HCT116 (cell line): ENCODE measurements around the gene NKX1-1.

ENCODE experiments used
- CBX3 ChIP-seq: IDR thresholded peaks from 2 replicates; pipeline ENCODE4 v1.6.1; 2012; ENCODE audit warnings: low read depth
- ELF1 ChIP-seq: IDR thresholded peaks from 2 replicates; pipeline ENCODE4 v1.6.1; 2012; ENCODE audit warnings: low read depth, borderline replicate concordance
- EZH2 ChIP-seq: fragments of 200-600 bp; sonication (generic); IDR thresholded peaks from 2 replicates; pipeline ENCODE4 v1.6.1; 2017; ENCODE audit warnings: antibody characterized with exemption, mixed run types
- EZH2phosphoT487 ChIP-seq: fragments of 200-600 bp; IDR thresholded peaks from 2 replicates; pipeline ENCODE4 v1.6.1; 2018; ENCODE audit warnings: antibody characterized with exemption, borderline replicate concordance
- POLR2A ChIP-seq: IDR thresholded peaks from 2 replicates; pipeline ENCODE4 v1.7.0; 2011; ENCODE audit warnings: borderline replicate concordance; ENCODE audit not compliant: insufficient read depth, insufficient read length; ENCODE audit errors: extremely low read depth
- POLR2AphosphoS5 ChIP-seq: IDR thresholded peaks from 2 replicates; pipeline ENCODE4 v1.6.1; 2011; ENCODE audit warnings: mild to moderate bottlenecking, low read depth, low read length, moderate library complexity
- RAD21 ChIP-seq: IDR thresholded peaks from 2 replicates; pipeline ENCODE4 v1.6.1; 2012; ENCODE audit warnings: low read depth, mild to moderate bottlenecking
- YY1 ChIP-seq: IDR thresholded peaks from 2 replicates; pipeline ENCODE4 v1.6.1; 2011; ENCODE audit warnings: low read length, low read depth, moderate library complexity, mild to moderate bottlenecking; ENCODE audit not compliant: insufficient replicate concordance; ENCODE audit errors: extremely low read depth
- TF ChIP-seq, protein P1 (sequence below), 3 experiments: fragments of 200-600 bp in 1 of 3; sonication (generic) in 1 of 3; IDR thresholded peaks in 2 of 3; conservative IDR thresholded peaks in 1 of 3; 2 replicates each; pipeline ENCODE4 v1.5.1; 2012 to 2017; ENCODE audit warnings: low read depth in 2 of 3, low read length in 2 of 3, antibody characterized with exemption in 1 of 3, borderline replicate concordance in 1 of 3, control low read depth in 1 of 3, mild to moderate bottlenecking in 1 of 3, mixed read lengths in 1 of 3, mixed run types in 1 of 3, moderate library complexity in 1 of 3; ENCODE audit not compliant: insufficient read depth in 1 of 3

DNA sequence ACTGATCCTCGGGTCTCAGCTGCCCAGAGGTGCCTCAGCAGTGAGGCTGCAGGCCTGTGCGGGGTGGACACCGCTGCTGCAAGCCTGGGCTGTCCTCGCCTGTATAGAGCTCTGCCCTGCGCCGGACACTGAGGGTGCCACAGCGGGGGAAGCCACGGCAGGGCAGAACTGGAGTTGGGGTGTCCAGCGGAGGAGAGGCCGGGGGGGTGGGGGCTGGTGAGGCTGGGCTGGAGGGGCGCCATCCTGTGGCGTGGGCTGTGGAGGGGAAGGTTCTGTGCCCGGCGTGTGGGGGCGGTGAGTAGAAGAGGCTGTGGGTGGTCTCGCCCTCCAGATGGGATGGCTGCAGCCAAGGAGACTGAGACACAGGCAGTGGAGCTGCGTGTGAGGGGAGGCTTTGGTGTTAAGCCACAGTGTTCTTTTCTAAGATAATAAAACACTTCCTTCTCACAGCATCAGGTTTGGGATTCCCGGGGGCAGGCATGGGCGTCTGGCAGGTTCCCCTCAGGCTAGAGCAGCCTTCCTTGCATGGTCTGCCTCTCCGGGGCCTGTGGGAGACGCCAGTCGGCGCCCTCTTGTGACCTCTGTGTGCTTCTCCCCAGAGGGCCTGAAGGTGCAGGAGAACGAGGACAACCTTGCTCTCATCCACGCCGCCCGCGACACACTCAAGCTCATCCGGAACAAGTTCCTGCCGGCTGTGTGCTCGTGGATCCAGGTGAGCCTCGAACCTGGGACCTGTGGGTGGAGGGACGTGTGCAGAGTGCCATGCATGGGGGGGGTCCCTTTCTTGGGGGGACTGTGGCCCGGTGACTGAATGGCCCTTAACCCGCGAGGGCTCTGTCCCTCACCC, 51.9 kb downstream of the NKX1-1 start:
- TF ChIP-seq, protein P1, sequence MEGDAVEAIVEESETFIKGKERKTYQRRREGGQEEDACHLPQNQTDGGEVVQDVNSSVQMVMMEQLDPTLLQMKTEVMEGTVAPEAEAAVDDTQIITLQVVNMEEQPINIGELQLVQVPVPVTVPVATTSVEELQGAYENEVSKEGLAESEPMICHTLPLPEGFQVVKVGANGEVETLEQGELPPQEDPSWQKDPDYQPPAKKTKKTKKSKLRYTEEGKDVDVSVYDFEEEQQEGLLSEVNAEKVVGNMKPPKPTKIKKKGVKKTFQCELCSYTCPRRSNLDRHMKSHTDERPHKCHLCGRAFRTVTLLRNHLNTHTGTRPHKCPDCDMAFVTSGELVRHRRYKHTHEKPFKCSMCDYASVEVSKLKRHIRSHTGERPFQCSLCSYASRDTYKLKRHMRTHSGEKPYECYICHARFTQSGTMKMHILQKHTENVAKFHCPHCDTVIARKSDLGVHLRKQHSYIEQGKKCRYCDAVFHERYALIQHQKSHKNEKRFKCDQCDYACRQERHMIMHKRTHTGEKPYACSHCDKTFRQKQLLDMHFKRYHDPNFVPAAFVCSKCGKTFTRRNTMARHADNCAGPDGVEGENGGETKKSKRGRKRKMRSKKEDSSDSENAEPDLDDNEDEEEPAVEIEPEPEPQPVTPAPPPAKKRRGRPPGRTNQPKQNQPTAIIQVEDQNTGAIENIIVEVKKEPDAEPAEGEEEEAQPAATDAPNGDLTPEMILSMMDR (IDR thresholded peaks at IDR 0.05 in 2 of 3, conservative IDR thresholded peaks at IDR 0.05 in 1 of 3; ENCODE audit: borderline replicate concordance in 1 of 3, insufficient read depth in 1 of 3, low read depth in 2 of 3, low read length in 2 of 3) = no peak
- TF ChIP-seq RAD21 (no peak), EZH2phosphoT487 (no peak), ELF1 (no peak), EZH2 (no peak), CBX3 (no peak), POLR2A (no peak), YY1 (no peak), POLR2AphosphoS5 (no peak)
